Measurements from ENCODE around the gene SLC6A12. TPM values are rescaled to one million over a fixed set of nuclear protein-coding genes. Genes with fewer than 3 reads are reported as not detected.

Gene SLC6A12
- polyA plus RNA-seq, 1 of the 3 experiments (the other 2 are of a cell fraction): 0.02 TPM

- Histone ChIP-seq H3K4me2 (no peak overlapping the region), H3K79me2 (ENCODE audit: insufficient read depth) (no peaks in the 10 kb centered on the region), H3K4me1 (ENCODE audit: control insufficient read depth in 1 of 2, insufficient read depth in 2 of 2, low read depth in 1 of 2, low read length in 1 of 2) (peaks cover 0 to 10% of the 10 kb centered on the region in 2 experiments; a peak in 1 of 4 replicates), H3K9ac (no peak overlapping the region), H4K20me1 (ENCODE audit: insufficient read depth) (no peaks in the 10 kb centered on the region), H3K9me3 (no peaks in the 10 kb centered on the region), H3K36me3 (replicated peaks in 1 of 2; ENCODE audit: control insufficient read depth in 1 of 2, insufficient read depth in 2 of 2, low read length in 1 of 2) (no peaks in the 10 kb centered on the region), H2AFZ (ENCODE audit: low read depth) (no peak overlapping the region), H3K4me3 (ENCODE audit: low read depth in 2 of 2, low read length in 1 of 2) (no peak overlapping the region), H3K27ac (ENCODE audit: low read depth in 2 of 2, low read length in 1 of 2) (no peak overlapping the region), H3K27me3 (ENCODE audit: insufficient read depth) (peaks cover 8% of the 10 kb centered on the region), H3K9me2 (no peaks in the 10 kb centered on the region), H3F3A (replicated peaks; ENCODE audit: insufficient read depth) (no peaks in the 10 kb centered on the region)
- DNase-seq: no peak
- WGBS (ENCODE audit: low lambda C conversion rate): 52% methylated on average over 3 of the region's 3 CpGs
- POLR2A ChIA-PET: no interaction called here
- CTCF ChIA-PET: interaction anchor here (3.1 to 4.6 kb wide), 2 partner anchors 10 to 39 kb away, joined by 11 to 43 read pairs; no protein-coding TSS in a partner anchor
- TF ChIP-seq CHD2 (IDR thresholded peaks at IDR 0.05; ENCODE audit: low read length, partially characterized antibody) (no peak), RAD21 (IDR thresholded peaks at IDR 0.05; ENCODE audit: low read length) (no peak), RCOR1 (IDR thresholded peaks at IDR 0.05; ENCODE audit: low read length) (no peak)
Measured at GRCh38 chr12:191541-191940, 22.4 kb downstream of the SLC6A12 start.

DNA sequence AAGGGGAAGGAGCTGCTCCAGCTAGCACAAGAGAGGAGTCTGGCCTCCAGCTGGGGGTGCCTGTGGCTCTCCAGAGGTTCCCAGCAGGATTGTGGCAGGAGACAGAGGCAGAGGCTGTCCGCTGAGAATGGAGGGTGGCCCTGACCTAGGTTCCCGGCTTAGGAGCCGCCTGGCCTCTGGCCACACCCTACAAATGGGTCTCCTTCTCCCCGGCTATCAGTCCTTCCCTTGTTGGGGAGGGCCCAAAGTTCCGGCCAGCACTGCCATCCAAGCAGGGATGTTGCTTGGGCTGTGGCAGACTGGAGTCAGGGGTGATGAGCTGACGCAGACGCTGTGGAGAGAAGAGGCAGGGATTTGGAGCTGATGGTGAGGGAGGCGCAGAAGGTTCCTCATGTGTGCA, 23.1 kb downstream of the SLC6A12 start:
- Histone ChIP-seq H3K9ac (no peak overlapping the region), H3F3A (replicated peaks; ENCODE audit: insufficient read depth) (no peaks in the 10 kb centered on the region), H3K36me3 (replicated peaks in 1 of 2; ENCODE audit: control insufficient read depth in 1 of 2, insufficient read depth in 2 of 2, low read length in 1 of 2) (no peaks in the 10 kb centered on the region), H3K27ac (ENCODE audit: low read depth in 2 of 2, low read length in 1 of 2) (no peak overlapping the region), H2AFZ (ENCODE audit: low read depth) (no peak overlapping the region), H3K4me2 (no peak overlapping the region), H3K27me3 (ENCODE audit: insufficient read depth) (peaks cover 8% of the 10 kb centered on the region), H3K79me2 (ENCODE audit: insufficient read depth) (no peaks in the 10 kb centered on the region), H3K4me1 (ENCODE audit: control insufficient read depth in 1 of 2, insufficient read depth in 2 of 2, low read depth in 1 of 2, low read length in 1 of 2) (peaks cover 0 to 16% of the 10 kb centered on the region in 2 experiments; a peak in 1 of 4 replicates), H4K20me1 (ENCODE audit: insufficient read depth) (no peaks in the 10 kb centered on the region), H3K4me3 (ENCODE audit: low read depth in 2 of 2, low read length in 1 of 2) (no peak overlapping the region), H3K9me2 (no peaks in the 10 kb centered on the region), H3K9me3 (no peaks in the 10 kb centered on the region)
- no peak for DNase-seq
- ChIA-PET CTCF (interaction anchor here (1.4 to 4.6 kb wide), 5 partner anchors 10 to 42 kb away, joined by 3 to 43 read pairs (median 11); no protein-coding TSS in a partner anchor), POLR2A (no interaction called here)
- 89% methylated on average over 4 of the region's 8 CpGs for WGBS (ENCODE audit: low lambda C conversion rate)
- TF ChIP-seq EP300 (IDR thresholded peaks at IDR 0.05; ENCODE audit: borderline replicate concordance in 1 of 2, low read depth in 1 of 2, low read length in 1 of 2) (no peak), RCOR1 (IDR thresholded peaks at IDR 0.05; ENCODE audit: low read length) (no peak), MXI1 (IDR thresholded peaks at IDR 0.05; ENCODE audit: low read depth, low read length) (no peak), CHD2 (IDR thresholded peaks at IDR 0.05; ENCODE audit: low read length, partially characterized antibody) (no peak), EZH2phosphoT487 (IDR thresholded peaks at IDR 0.05; ENCODE audit: borderline replicate concordance, low read depth) (no peak), JUND (IDR thresholded peaks at IDR 0.05) (no peak), NRF1 (IDR thresholded peaks at IDR 0.05; ENCODE audit: low read depth, low read length) (no peak), POLR2AphosphoS5 (IDR thresholded peaks at IDR 0.05; ENCODE audit: low read depth, low read length) (no peak), GABPA (IDR thresholded peaks at IDR 0.05; ENCODE audit: low read depth) (no peak), GATA2 (CRISPR knock-in tag; IDR thresholded peaks at IDR 0.05) (no peak), RFX5 (IDR thresholded peaks at IDR 0.05; ENCODE audit: low read length) (no peak), TCF12 (IDR thresholded peaks at IDR 0.05) (no peak), YY1 (IDR thresholded peaks at IDR 0.05; ENCODE audit: low read depth) (no peak), REST (IDR thresholded peaks at IDR 0.05; ENCODE audit: low read depth, low read length) (no peak)
- TF ChIP-seq, protein P1, sequence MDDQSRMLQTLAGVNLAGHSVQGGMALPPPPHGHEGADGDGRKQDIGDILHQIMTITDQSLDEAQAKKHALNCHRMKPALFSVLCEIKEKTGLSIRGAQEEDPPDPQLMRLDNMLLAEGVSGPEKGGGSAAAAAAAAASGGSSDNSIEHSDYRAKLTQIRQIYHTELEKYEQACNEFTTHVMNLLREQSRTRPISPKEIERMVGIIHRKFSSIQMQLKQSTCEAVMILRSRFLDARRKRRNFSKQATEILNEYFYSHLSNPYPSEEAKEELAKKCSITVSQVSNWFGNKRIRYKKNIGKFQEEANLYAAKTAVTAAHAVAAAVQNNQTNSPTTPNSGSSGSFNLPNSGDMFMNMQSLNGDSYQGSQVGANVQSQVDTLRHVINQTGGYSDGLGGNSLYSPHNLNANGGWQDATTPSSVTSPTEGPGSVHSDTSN (IDR thresholded peaks at IDR 0.05): no peak
- TF ChIP-seq, protein P2, sequence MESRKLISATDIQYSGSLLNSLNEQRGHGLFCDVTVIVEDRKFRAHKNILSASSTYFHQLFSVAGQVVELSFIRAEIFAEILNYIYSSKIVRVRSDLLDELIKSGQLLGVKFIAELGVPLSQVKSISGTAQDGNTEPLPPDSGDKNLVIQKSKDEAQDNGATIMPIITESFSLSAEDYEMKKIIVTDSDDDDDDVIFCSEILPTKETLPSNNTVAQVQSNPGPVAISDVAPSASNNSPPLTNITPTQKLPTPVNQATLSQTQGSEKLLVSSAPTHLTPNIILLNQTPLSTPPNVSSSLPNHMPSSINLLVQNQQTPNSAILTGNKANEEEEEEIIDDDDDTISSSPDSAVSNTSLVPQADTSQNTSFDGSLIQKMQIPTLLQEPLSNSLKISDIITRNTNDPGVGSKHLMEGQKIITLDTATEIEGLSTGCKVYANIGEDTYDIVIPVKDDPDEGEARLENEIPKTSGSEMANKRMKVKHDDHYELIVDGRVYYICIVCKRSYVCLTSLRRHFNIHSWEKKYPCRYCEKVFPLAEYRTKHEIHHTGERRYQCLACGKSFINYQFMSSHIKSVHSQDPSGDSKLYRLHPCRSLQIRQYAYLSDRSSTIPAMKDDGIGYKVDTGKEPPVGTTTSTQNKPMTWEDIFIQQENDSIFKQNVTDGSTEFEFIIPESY (IDR thresholded peaks at IDR 0.05; ENCODE audit: borderline replicate concordance, low read depth): no peak
